ENCODE results near the gene NUP50. TPM values are rescaled to one million over a fixed set of nuclear protein-coding genes. Genes with fewer than 3 reads are reported as not detected.
A peak's percentile ranks its signal among the peaks of the same experiment; 100 is the strongest.

The NUP50 gene
- total and polyA plus RNA-seq, 4 donors = 15.2 to 80.1 (median 46.9) TPM

GRCh38 chr22:45206233-45206632 lies 42.5 kb downstream of the NUP50 start:
- DNase-seq (no peak), ATAC-seq (ENCODE audit: insufficient read depth, low FRiP score) (no peak)
- Histone ChIP-seq H3K9me3 (ENCODE audit: control insufficient read depth in 4 of 4, insufficient read depth in 3 of 4, low read length in 3 of 4) (peaks cover 0 to 6% (median 0%) of the 10 kb centered on the region in 4 donors), H3K27ac (ENCODE audit: low read depth in 1 of 2, low read length in 1 of 2) (no peak overlapping the region), H3K9ac (ENCODE audit: insufficient read depth in 1 of 2, low read length in 2 of 2) (no peak overlapping the region), H3K4me3 (no peak overlapping the region), H3K27me3 (ENCODE audit: control insufficient read depth in 3 of 3, insufficient read depth in 3 of 3, low read length in 2 of 3) (no peaks in the 10 kb centered on the region), H3K36me3 (ENCODE audit: control insufficient read depth in 4 of 4, insufficient read depth in 4 of 4, low read length in 4 of 4) (peaks cover 0 to 49% (median 2%) of the 10 kb centered on the region in 4 donors), H3K4me1 (ENCODE audit: control insufficient read depth in 5 of 5, insufficient read depth in 5 of 5, low read length in 5 of 5) (no peaks in the 10 kb centered on the region)
- 90 to 95% methylated on average over 6 of the region's 6 CpGs for WGBS, 2 donors
- TF ChIP-seq CTCF (IDR thresholded peaks at IDR 0.05; ENCODE audit: control extremely low read depth, extremely low read depth) = no peak

GRCh38 chr22:45207533-45207932 lies 43.8 kb downstream of the NUP50 start:
- no peak for TF ChIP-seq CTCF (IDR thresholded peaks at IDR 0.05; ENCODE audit: control extremely low read depth, extremely low read depth)
- 97 to 99% methylated on average over 13 of the region's 13 CpGs for WGBS, 2 donors
- H3K9ac ChIP-seq (ENCODE audit: insufficient read depth in 1 of 2, low read length in 2 of 2) = no peak overlapping the region
- no peak overlapping the region for H3K27ac ChIP-seq (ENCODE audit: low read depth in 1 of 2, low read length in 1 of 2)
- ATAC-seq (ENCODE audit: insufficient read depth, low FRiP score) (no peak), DNase-seq (no peak)
- H3K27me3 ChIP-seq (ENCODE audit: control insufficient read depth in 3 of 3, insufficient read depth in 3 of 3, low read length in 2 of 3) = no peaks in the 10 kb centered on the region
- peaks cover 0 to 6% (median 0%) of the 10 kb centered on the region in 4 donors for H3K9me3 ChIP-seq (ENCODE audit: control insufficient read depth in 4 of 4, insufficient read depth in 3 of 4, low read length in 3 of 4)
- H3K4me3 ChIP-seq = no peak overlapping the region
- peaks cover 0 to 6% (median 0%) of the 10 kb centered on the region in 5 donors for H3K4me1 ChIP-seq (ENCODE audit: control insufficient read depth in 5 of 5, insufficient read depth in 5 of 5, low read length in 5 of 5)
- H3K36me3 ChIP-seq (ENCODE audit: control insufficient read depth in 4 of 4, insufficient read depth in 4 of 4, low read length in 4 of 4) = peaks cover 0 to 45% (median 0%) of the 10 kb centered on the region in 4 donors

GRCh38 chr22:45207981-45208664 lies 44.4 kb downstream of the NUP50 start:
- Histone ChIP-seq H3K4me1 (ENCODE audit: control insufficient read depth in 5 of 5, insufficient read depth in 5 of 5, low read length in 5 of 5) (peaks cover 0 to 11% (median 0%) of the 10 kb centered on the region in 5 donors), H3K36me3 (ENCODE audit: control insufficient read depth in 4 of 4, insufficient read depth in 4 of 4, low read length in 4 of 4) (peaks cover 0 to 39% (median 0%) of the 10 kb centered on the region in 4 donors), H3K9ac (ENCODE audit: insufficient read depth in 1 of 2, low read length in 2 of 2) (no peak overlapping the region), H3K9me3 (ENCODE audit: control insufficient read depth in 4 of 4, insufficient read depth in 3 of 4, low read length in 3 of 4) (peaks cover 0 to 6% (median 0%) of the 10 kb centered on the region in 4 donors), H3K27me3 (ENCODE audit: control insufficient read depth in 3 of 3, insufficient read depth in 3 of 3, low read length in 2 of 3) (peaks cover 0 to 3% (median 0%) of the 10 kb centered on the region in 3 donors), H3K27ac (ENCODE audit: low read depth in 1 of 2, low read length in 1 of 2) (no peak overlapping the region), H3K4me3 (no peak overlapping the region)
- WGBS, 2 donors = 86 to 89% methylated on average over 24 of the region's 24 CpGs
- ATAC-seq (ENCODE audit: insufficient read depth, low FRiP score) (no peak), DNase-seq (peak in 1 of 3 donors; percentile 17)
- no peak for TF ChIP-seq CTCF (IDR thresholded peaks at IDR 0.05; ENCODE audit: control extremely low read depth, extremely low read depth)
